Epithelial cell of esophagus (primary cell): ENCODE data around the gene GCH1.
"Not testable (repeated sequence)": the region's sequence is repeated elsewhere in the genome, so short reads cannot be mapped to it uniquely, and the experiment has no call there.

ENCODE experiments used
- DNase-seq: peaks from one replicate; pipeline ENCODE4 v3.0.0; 2010; ENCODE audit warnings: low read depth
- H3K4me3 ChIP-seq: 2 replicates; pipeline ENCODE4 v1.5.1; 2011; ENCODE audit warnings: mild to moderate bottlenecking, low read length, control low read depth
- TF ChIP-seq, protein P1 (sequence below): IDR thresholded peaks from 2 replicates; pipeline ENCODE4 v1.5.1; 2011; ENCODE audit warnings: low read depth, mild to moderate bottlenecking, low read length, control low read depth, inconsistent platforms; ENCODE audit not compliant: insufficient read depth; ENCODE audit errors: missing control alignments

Gene GCH1

DNA sequence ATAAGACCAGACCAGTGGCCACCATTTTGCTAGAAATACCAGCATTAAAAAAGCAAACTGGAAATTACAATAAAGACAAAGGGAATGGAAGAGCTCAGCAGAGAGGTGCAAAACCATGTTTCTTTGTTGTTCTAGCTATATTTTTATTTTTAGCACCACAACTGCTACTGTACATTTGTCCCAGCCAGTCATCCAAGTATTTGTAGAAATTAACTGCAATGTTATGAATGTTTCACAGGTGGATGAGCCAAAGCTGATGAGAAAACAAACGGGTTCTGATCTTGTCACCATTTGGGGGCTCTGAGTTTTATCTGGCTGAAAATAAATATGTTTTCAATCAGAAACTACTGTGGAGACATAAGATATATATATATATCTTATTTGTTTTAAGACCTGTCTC is 24.9 kb upstream of the GCH1 start:
- no peak for DNase-seq
- no peak overlapping the region for H3K4me3 ChIP-seq
- TF ChIP-seq, protein P1, sequence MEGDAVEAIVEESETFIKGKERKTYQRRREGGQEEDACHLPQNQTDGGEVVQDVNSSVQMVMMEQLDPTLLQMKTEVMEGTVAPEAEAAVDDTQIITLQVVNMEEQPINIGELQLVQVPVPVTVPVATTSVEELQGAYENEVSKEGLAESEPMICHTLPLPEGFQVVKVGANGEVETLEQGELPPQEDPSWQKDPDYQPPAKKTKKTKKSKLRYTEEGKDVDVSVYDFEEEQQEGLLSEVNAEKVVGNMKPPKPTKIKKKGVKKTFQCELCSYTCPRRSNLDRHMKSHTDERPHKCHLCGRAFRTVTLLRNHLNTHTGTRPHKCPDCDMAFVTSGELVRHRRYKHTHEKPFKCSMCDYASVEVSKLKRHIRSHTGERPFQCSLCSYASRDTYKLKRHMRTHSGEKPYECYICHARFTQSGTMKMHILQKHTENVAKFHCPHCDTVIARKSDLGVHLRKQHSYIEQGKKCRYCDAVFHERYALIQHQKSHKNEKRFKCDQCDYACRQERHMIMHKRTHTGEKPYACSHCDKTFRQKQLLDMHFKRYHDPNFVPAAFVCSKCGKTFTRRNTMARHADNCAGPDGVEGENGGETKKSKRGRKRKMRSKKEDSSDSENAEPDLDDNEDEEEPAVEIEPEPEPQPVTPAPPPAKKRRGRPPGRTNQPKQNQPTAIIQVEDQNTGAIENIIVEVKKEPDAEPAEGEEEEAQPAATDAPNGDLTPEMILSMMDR = no peak

- DNase-seq = not testable (repeated sequence)
Observed at GRCh38 chr14:54926570-54926969, 23.9 kb upstream of the GCH1 start.

DNA sequence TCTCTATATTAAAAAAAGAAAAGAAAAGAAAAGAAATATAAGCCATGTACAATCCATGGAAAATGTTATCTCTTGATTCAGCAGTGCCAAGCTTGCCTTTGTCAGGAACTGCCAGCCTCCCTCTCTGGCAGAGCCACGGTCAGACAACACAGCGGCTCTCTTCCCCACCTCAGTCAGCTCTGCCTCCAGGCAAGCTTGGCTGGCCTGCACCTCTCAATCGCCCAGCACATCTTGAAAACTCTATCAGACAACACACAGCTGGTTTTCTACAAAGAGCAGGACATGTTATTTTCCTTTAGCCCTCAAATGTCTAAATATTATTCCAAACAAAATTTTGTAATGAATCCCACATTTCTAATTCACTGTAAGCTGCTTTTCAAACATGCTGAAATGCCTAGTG is 20.0 kb upstream of the GCH1 start:
- no peak overlapping the region for H3K4me3 ChIP-seq
- DNase-seq = no peak
- TF ChIP-seq, protein P1 = no peak

More at GRCh38 chr14:54926570-54926969, 23.9 kb upstream of the GCH1 start:
- not testable (repeated sequence) for H3K4me3 ChIP-seq

- TF ChIP-seq, protein P1 = no peak
- no peak for DNase-seq
- no peak overlapping the region for H3K4me3 ChIP-seq
Observed at GRCh38 chr14:54920052-54920451, 17.4 kb upstream of the GCH1 start.

GRCh38 chr14:54919330-54919729 is 16.7 kb upstream of the GCH1 start:
- TF ChIP-seq, protein P1 = no peak
- H3K4me3 ChIP-seq = no peak overlapping the region
- no peak for DNase-seq

DNA sequence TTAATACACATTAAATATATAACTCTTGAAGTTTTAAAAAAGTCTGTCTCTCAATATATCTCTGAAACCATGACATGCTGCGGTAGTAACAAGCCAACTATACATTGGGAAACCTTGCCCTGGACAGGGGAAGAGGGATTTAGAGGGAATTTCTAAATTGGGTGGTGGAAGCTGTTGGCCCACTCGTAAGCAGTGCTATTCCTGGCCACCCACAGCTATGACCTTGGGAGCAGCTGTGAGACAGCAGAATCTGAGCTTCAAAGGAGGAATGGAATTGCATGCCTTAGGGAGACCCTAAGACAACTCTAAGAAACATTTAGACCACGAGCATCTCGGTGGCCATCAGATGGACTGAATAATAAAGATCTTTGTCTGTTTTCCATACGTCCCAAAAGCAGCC is 15.8 kb upstream of the GCH1 start:
- TF ChIP-seq, protein P1 = no peak
- no peak overlapping the region for H3K4me3 ChIP-seq
- DNase-seq = no peak

DNA sequence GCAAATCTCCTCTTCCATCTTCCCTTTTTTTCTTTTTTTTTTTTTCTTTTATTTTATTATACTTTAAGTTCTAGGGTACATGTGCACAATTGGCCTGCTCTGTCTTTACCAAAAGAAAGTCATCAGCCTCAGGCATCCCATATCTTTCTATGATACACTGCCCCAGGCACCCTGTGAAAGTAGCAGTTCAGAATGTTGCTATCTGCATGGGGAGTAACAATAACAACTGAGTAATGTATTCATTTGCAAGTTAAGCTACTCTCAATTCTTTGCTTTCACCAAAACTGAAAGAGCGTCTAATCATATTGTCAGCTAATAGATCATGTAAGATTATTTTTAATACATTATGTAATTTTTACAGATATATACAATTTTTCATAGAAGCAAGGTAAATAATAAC is 13.5 kb upstream of the GCH1 start:
- TF ChIP-seq, protein P1 = no peak
- H3K4me3 ChIP-seq = no peak overlapping the region
- no peak for DNase-seq

GRCh38 chr14:54909817-54910558 is 7.4 kb upstream of the GCH1 start:
- no peak for DNase-seq
- no peak overlapping the region for H3K4me3 ChIP-seq
- TF ChIP-seq, protein P1 = no peak

GRCh38 chr14:54908973-54909372 is 6.3 kb upstream of the GCH1 start:
- not testable (repeated sequence) for DNase-seq, H3K4me3 ChIP-seq
